Esophagus squamous epithelium (tissue), 5 donors: ENCODE data around the gene ABCF1. TPM values are rescaled to one million over a fixed set of nuclear protein-coding genes. Genes with fewer than 3 reads are reported as not detected.

Source experiments
- DNase-seq: peaks from one replicate; lab custom pipeline; 2025; lab: John Stamatoyannopoulos, UW
- H3K27ac ChIP-seq, 4 donors: fragments of 200-600 bp; sonication (generic); one replicate each; pipeline ENCODE4 v1.5.1; 2016 to 2019; ENCODE audit warnings: mild to moderate bottlenecking in 1 of 4
- H3K27me3 ChIP-seq, 4 donors: fragments of 200-600 bp; sonication (generic); 1 replicate in 3 of 4; 2 replicates in 1 of 4; pipeline versions ENCODE4 v1.5.1 to v1.6.0; 2017 to 2021; ENCODE audit warnings: antibody characterized with exemption in 1 of 4
- H3K36me3 ChIP-seq, 3 donors: fragments of 200-600 bp; sonication (generic); one replicate each; pipeline ENCODE4 v1.5.1; 2016 to 2019
- H3K4me1 ChIP-seq, 3 donors: fragments of 200-600 bp; sonication (generic); one replicate each; pipeline ENCODE4 v1.5.1; 2017 to 2019
- H3K4me3 ChIP-seq, 4 donors: fragments of 200-600 bp; sonication (generic); 1 replicate in 3 of 4; 2 replicates in 1 of 4; pipeline ENCODE4 v1.5.1; 2016 to 2019; ENCODE audit warnings: mild to moderate bottlenecking in 2 of 4, moderate library complexity in 1 of 4
- H3K9me3 ChIP-seq, 3 donors: fragments of 200-600 bp; sonication (generic); one replicate each; pipeline ENCODE4 v1.5.1; 2016 to 2019
- CTCF ChIP-seq, 6 experiments: fragments of 450-650 bp in 4 of 6; fragments of 200-600 bp in 2 of 6; sonication (generic) in 2 of 6; IDR thresholded peaks; one replicate each; pipeline ENCODE4 v1.5.1; 2016 to 2019; ENCODE audit warnings: antibody characterized with exemption in 6 of 6, mild to moderate bottlenecking in 4 of 6, moderate library complexity in 4 of 6
- POLR2A ChIP-seq, 4 donors: fragments of 450-650 bp; IDR thresholded peaks; one replicate each; pipeline ENCODE4 v1.6.1; 2017; ENCODE audit warnings: antibody characterized with exemption in 4 of 4, mild to moderate bottlenecking in 4 of 4, moderate library complexity in 3 of 4
- WGBS, 2 donors: methylation state at CpG; one replicate each; pipeline ENCODE4 v1.1.5; 2018; 5-methylcytosine and 5-hydroxymethylcytosine counted together
- intact Hi-C: fragments of 100-400 bp; cut with DNase I; formaldehyde crosslinking; loops from one replicate; pipeline ENCODE4 v1.15.0; 2022
- total RNA-seq, 4 donors: library from RNA; depleted of rRNA; stranded (reverse); fragments of >200 nt; gene quantifications; one replicate each; pipeline ENCODE4 v1.1.0, GENCODE V29; 2016
- donor health status: DM: yes; HTN: yes; CAD: no.

The ABCF1 gene
- total RNA-seq, 4 donors from 2014 or later, result 31.0 to 42.3 (median 36.0) TPM

- H3K27ac ChIP-seq, result no peak overlapping the region
- H3K4me3 ChIP-seq, result no peak overlapping the region
- H3K4me1 ChIP-seq, result peaks cover 0 to 3% (median 0%) of the 10 kb centered on the region in 3 donors
- peaks cover 53 to 90% (median 71%) of the 10 kb centered on the region in 3 donors for H3K36me3 ChIP-seq
- 93 to 97% methylated on average over 9 to 13 of the region's 13 CpGs for WGBS, 2 donors
- TF ChIP-seq POLR2A (IDR thresholded peaks at IDR 0.05) (no peak), CTCF (IDR thresholded peaks at IDR 0.05) (no peak)
- H3K27me3 ChIP-seq, result no peaks in the 10 kb centered on the region
- no peaks in the 10 kb centered on the region for H3K9me3 ChIP-seq
- intact Hi-C loops, result no loop called here
- DNase-seq, result no peak
Observed at GRCh38 chr6:30603961-30604360, 32.7 kb downstream of the ABCF1 start.

GRCh38 chr6:30610065-30610464 lies 38.8 kb downstream of the ABCF1 start:
- TF ChIP-seq CTCF (IDR thresholded peaks at IDR 0.05) (no peak), POLR2A (IDR thresholded peaks at IDR 0.05) (no peak)
- no peak overlapping the region for H3K27ac ChIP-seq
- intact Hi-C loops, result no loop called here
- no peak overlapping the region for H3K4me3 ChIP-seq
- no peak for DNase-seq
- no peaks in the 10 kb centered on the region for H3K27me3 ChIP-seq
- peaks cover 0 to 61% (median 22%) of the 10 kb centered on the region in 3 donors for H3K4me1 ChIP-seq
- H3K9me3 ChIP-seq, result no peaks in the 10 kb centered on the region
- H3K36me3 ChIP-seq, result peaks cover 14 to 56% (median 35%) of the 10 kb centered on the region in 3 donors
- WGBS, 2 donors, result 65 to 67% methylated on average over 4 of the region's 4 CpGs

- Histone ChIP-seq H3K9me3 (no peaks in the 10 kb centered on the region), H3K4me3 (no peak overlapping the region), H3K36me3 (peaks cover 3 to 48% (median 25%) of the 10 kb centered on the region in 3 donors), H3K4me1 (peaks cover 0 to 61% (median 22%) of the 10 kb centered on the region in 3 donors), H3K27me3 (no peaks in the 10 kb centered on the region), H3K27ac (no peak overlapping the region)
- no peak for TF ChIP-seq POLR2A (IDR thresholded peaks at IDR 0.05)
- TF ChIP-seq CTCF (IDR thresholded peaks at IDR 0.05), result no peak
- WGBS, 2 donors, result 66 to 77% methylated on average over 9 of the region's 9 CpGs
- no peak for DNase-seq
- intact Hi-C loops, result no loop called here
Observed at GRCh38 chr6:30611150-30611855, 40.1 kb downstream of the ABCF1 start.

- WGBS, 2 donors, result 69 to 70% methylated on average over 2 of the region's 2 CpGs
- Histone ChIP-seq H3K27ac (peak overlapping the region in 1 of 4 donors; percentile 95), H3K9me3 (no peaks in the 10 kb centered on the region), H3K27me3 (no peaks in the 10 kb centered on the region), H3K36me3 (peaks cover 0 to 48% (median 20%) of the 10 kb centered on the region in 3 donors), H3K4me1 (peaks cover 0 to 61% (median 22%) of the 10 kb centered on the region in 3 donors), H3K4me3 (no peak overlapping the region)
- TF ChIP-seq POLR2A (IDR thresholded peaks at IDR 0.05), result no peak
- no peak for TF ChIP-seq CTCF (IDR thresholded peaks at IDR 0.05)
- no peak for DNase-seq
- intact Hi-C loops, result no loop called here
Observed at GRCh38 chr6:30611856-30612194, 40.6 kb downstream of the ABCF1 start.

- Histone ChIP-seq H3K27me3 (no peaks in the 10 kb centered on the region), H3K36me3 (peaks cover 0 to 45% (median 17%) of the 10 kb centered on the region in 3 donors), H3K4me1 (peaks cover 0 to 61% (median 22%) of the 10 kb centered on the region in 3 donors), H3K27ac (peak overlapping the region in 2 of 4 donors; percentile 95 to 97), H3K9me3 (no peaks in the 10 kb centered on the region), H3K4me3 (no peak overlapping the region)
- intact Hi-C loops, result no loop called here
- 20 to 31% methylated on average over 1 of the region's 1 CpG for WGBS, 2 donors
- DNase-seq, result no peak
- no peak for TF ChIP-seq POLR2A (IDR thresholded peaks at IDR 0.05)
- TF ChIP-seq CTCF (IDR thresholded peaks at IDR 0.05), result peak in 3 of 6 experiments; percentile 8 to 33 (median 19)
Observed at GRCh38 chr6:30612213-30612612, 41.0 kb downstream of the ABCF1 start.
